NCI-H2107 (cell line): ENCODE measurements around the gene PDZK1.
"Not testable (repeated sequence)": the region's sequence is repeated elsewhere in the genome, so short reads cannot be mapped to it uniquely, and the experiment has no call there.

Experiments
- DNase-seq: peaks from one replicate; lab custom pipeline; 2025; lab: John Stamatoyannopoulos, UW

The PDZK1 gene

DNA sequence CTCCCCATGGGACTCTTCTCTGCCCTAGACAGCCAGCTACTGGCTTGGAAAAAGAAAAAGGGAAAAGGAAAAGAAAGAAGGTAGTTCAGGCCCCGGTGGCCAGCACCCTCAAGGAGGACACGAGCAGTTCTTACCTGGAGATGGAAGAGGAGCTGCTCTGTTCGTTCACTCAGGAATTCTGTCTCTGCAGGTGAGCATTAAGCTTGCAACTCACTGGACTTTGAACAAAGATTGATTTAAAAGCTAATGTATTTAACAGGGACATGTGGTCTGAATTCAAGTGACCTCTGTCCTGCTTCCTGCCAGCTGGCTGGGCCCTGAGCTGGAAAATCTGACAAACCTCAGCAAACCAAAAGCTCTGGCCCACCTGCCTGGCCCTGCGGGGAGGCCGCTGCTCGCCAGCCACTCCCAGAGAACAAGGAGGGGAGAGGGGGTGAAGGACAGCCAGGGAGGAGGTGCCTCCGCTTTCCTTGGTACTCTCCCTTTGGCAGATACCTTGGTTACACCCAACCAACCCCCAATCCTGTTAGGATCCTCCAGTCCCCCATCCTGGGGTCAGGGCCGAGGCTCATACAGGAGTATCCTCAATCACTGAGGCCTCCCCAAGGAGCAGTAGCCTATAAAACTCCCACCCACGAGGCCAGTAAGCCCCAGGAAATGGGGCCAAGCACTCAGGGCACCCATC lies at the start of gene PDZK1:
Gene PDZK1, minus strand, starts transcription at position 186 of the 685 bp plus-strand sequence. CDS start 19,347 bp downstream, outside the sequence.
- no peak for DNase-seq

DNA sequence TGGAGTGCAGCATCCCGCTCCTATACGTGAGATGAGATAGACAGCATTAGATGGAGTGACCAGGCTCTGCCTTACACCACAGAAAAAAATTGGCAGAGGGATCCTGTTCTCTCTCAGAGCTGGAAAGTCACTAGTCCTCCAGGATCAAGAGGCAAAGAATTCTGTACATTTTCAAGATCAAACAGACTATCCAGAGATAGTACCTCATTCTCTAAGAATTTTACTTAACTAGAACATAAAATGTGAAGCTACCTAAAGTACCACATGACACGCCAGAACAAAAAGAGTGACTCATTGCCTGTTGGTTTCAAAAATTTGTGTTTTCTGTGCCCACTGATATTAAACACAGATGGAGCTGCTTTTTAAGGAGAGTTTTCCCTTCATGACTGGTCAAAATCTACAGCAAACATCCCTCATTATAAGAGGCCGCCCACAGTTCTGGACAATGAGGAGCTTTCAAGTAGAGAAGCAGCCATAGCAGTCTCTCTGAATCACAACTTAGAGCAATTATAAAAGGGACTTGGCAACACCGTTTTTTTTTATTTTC lies 44.4 kb upstream of the PDZK1 start:
- no peak for DNase-seq

DNA sequence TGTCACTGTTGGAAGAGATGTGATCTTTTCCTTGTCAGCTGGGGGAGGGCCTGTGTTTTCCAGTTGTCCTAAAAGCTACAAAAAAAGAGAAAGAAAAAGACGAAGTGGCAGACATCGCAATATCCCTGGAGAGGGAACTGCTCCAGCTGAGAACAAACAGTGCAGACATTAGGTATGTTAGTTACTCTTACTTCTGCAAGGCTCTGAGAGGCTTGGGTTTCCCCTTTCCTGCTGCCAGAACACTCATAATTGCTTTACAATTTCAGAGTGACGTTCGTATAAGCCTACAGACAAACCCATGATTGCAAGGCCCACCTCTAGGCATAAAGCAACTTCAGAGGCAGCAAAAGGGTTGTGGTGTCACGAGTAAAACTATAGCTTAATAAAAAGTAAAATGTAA lies 43.3 kb upstream of the PDZK1 start:
- DNase-seq: no peak

DNA sequence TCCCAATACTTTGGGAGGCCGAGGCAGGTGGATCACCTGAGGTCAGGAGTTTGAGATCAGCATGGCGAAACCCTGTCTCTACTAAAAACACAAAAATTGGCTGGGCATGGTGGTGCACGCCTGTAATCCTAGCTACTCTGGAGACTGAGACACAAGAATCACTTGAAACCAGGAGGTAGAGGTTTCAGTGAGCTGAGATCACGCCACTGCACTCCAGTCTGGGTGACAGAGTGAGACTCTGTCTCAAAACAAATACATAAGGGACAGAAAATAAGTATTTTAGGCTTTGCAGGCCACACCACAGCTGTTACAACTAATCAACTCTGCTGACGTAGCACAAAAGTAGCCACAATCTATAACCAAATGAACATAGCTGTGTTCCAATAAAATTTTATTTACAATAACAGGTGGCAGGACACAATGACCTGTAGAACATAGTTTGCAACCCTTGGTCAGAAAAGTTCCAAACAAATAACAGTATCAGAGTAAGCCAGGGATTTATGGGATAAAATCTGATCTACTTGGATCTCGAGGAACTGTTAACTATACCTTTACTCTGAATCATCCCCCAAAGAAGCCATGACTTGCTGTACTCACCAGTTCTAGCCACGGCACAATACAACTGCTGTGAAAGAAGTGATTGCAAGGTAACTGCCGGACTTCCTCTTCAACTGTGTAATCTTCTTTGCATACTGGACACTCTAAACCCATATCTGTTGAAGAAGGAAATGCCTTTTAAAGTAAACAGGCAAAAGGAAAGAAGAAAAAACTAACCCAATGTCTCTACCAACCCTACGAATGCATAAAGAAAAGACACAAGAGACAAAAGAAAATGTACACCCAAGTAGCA lies 40.5 kb upstream of the PDZK1 start:
- no peak for DNase-seq

DNA sequence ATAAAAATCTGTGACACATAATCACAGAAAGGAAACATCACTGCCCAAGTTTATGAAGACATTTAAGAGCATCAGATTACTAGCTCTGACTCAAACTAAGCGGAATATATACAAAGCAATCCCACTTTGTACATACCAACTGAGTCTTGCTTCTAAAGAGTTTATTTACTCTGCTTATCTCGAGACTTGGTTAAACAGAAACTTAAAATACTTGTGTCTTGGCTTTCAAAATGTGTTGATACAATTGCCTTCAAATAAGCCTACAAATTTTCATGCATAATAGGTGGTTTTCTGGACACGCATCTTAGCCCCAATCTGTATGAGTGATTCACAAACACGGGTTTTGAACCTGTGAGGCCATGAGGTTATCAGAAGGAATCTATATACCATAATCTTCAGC lies 33.1 kb upstream of the PDZK1 start:
- DNase-seq: no peak

DNA sequence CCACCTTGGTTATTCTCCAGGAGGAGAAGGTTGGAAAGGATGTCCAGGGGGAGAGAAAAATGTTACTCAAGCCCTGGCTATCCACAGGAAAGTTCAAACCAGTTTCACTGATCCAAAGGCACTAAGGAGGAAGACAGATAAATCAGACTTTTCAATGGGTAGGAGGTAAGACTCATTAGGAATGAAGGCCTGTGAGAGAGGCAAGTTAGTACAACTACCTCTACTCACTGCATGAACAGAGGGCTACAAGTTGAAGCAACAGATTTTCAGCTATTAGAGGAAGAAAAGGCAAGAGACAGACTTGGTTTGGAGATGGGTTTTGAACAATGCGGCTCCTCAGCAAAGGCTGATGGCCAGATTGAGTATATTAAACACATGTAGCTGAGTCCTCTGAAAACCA lies 29.0 kb upstream of the PDZK1 start:
- DNase-seq: no peak

DNA sequence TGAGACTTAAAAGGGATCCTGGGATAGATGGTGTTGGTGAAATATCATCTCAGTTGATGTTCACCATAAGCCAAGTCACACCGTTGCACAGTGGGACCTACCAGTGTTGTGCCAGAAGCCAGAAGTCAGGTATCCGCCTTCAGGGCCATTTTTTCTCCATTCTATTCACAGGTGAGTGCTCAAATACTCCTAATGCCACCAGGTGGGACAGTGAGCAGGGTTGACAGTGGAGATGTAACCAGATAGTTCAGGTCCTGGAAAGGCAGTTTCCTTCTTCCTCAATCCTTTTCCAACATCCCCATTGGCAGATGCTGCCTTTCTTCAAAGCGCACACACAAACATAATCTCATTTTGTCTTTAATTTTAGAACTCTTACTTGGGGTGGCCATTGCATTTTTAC lies 23.7 kb upstream of the PDZK1 start:
- DNase-seq: no peak

DNA sequence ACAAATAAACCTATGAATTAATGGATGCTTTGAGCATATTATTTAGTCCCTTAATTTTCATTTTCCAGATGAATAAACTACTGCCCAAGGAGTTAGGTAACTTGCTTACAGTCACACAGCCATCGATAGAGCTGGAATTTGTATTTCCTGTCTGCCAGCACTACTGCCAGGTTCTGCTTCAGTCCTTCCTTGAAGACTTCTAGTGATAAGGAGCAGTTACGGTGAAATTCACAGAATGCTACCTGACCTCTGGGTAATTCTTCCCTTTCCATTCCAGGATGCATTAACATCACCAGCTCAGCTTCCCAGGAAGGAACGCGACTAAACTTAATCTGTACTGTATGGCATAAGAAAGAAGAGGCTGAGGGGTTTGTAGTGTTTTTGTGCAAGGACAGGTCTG lies 23.3 kb upstream of the PDZK1 start:
- DNase-seq: no peak

DNA sequence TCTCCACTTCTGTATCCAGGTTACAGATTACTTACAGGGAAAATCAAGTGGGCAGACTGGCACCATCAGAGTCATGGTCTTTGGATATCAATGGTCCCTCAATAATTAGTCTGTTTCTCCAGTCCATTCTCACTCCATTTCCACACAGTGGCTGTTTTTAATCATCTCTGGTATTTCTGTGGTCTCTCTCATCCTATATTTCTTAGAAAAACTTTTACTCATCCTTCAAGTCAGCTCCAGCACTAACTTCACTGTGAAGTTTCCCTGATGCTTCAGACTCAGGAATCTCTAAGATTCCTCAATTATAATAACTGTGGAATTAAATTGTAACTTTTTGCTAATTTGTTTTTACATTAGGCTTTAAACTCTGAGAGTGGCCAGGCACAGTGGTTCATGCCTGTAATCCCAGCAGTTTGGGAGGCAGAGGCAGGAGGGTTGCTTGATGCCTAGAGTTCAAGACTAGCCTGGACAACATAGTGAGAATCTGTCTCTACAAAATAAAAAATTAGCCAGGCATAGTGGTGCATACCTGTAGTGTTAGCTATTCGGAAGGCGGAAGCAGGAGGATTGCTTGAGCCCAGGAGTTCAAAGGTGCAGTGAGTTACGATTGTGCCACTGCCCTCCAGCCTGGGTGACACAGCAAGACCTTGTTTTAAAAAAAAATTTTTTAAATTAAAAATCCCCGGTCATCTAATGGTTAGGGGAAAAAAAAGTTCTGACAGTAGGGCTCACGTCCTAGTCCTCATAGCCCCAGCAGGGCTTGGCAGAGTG lies 22.7 kb upstream of the PDZK1 start:
- no peak for DNase-seq

DNA sequence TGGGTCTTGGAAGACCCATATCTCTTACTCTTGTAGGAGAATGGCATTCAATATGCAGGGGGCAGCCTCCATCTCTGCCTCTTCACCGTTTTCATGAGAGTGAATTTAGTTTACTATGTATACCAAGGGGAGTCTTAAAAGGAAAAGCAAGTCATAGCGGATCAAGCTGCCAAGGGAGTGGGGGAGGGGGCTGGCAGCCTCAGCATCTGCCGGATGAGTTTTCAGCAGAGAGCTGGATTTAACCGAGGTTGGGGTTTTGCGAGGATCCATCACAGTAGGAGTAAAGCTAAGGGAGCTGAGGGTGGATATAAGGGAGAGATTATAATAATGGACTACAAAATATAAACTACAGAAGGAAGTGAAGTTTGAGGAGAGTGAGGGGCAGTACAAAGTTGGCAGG lies 22.0 kb upstream of the PDZK1 start:
- no peak for DNase-seq

DNA sequence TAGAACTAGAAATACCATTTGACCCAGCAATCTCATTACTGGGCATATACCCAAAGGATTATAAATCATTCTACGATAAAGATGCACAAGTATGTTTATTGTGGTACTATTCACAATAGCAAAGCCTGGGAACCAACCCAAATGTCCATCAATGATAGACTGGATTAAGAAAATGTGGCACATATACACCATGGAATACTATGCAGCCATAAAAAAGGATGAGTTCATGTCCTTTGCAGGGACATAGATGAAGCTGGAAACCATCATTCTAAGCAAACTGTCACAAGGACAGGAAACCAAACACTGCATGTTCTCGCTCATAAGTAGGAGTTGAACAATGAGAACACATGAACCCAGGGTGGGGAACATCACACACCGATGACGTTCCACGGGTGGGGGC lies 19.0 kb upstream of the PDZK1 start:
- DNase-seq: not testable (repeated sequence)

DNA sequence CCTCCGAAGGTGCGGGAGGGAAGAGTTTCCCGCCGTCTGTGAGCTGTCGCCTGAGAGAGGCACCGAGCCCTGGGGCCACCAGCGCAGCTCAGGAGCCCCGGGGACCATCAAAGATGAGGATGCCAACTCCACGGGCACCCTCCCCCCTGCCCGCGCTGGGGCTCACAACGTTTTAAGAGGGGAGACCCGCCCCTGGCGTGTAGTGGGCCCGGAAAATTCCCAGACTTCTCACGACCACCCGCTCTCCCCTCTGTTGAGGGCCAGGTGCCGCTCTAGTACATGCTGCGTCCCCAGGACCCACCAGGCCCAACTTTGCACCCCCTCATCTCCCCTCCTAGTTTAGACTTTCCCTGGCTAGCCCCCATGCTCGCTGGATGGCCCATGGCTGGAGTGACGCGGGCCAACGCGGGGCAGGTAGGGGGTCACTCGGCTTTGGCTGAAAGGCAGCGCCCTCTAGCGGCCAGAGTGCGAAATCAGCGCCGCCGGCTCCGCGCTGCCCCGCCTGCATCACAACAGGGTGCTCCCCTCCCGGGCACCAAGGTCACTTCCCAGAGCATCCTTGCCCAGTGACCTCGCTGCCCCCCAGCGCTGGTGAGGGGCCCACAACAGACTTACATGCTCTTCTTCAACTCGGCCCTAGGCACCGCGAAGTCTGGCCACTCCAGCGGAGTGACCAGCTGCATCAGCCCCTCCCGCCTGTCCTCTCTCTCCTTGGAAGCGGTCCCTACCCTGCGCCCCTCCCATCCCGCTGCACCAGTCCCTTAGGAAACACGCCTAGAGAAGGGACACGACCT lies 13.9 kb upstream of the PDZK1 start:
- peak; percentile 21 for DNase-seq

DNA sequence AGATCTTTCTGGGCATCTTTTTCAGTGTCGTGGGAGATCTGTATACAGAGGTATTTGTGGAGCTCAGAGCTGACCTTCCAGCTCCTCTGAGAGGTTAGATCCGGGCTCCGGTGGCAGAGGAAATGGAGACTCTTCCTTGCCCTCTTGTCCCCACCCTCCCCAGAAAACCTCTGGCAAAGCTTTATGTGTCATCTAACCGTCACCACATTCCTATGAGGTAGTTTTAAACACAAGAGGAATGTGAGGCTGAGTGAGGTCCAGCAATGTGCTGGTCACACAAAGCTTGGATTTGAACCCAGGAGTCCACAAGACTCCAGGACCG lies 13.3 kb upstream of the PDZK1 start:
- no peak for DNase-seq

DNA sequence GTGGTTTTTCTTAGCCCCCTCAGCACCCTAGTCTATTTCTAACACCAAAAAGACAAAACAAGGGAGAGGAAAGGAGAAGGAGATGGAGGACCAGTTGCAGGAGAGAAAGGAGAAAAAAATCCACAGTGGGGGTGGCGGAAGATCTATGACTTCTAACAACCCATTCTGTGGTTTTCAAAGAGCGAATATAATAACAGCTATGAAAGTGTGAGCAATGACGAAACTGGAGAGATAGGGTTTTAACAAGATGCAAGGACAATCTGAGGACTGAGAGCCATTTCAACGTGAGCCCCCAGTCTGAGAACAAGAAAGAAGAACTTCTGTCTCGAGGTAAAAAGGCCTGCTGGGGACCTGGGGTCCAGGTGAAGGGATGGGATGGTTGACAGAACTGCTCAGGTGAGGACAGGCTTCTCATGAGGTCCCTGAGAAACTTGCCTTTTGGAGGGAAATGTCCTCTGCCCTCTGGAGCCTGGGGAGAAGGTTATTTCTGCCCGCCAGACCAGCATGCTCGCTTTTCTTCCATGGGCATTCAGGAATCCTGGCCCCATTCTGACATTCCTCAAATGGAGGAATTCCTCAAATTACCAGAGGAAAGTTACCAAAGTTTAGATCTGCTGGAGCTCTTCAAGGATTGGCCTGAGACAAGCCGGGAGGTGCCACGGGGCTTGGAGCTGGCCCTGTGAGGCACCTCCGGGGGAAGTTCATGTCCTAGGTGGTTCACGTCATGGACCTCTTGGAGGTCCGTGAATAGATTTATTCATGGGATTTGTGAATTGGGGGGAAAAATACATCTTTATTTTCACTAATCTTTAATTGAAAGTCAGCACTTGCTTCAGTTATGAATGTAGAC lies 12.3 kb upstream of the PDZK1 start, which contains the start of gene CD160:
Gene CD160, plus strand, starts transcription at position 270 of the 850 bp plus-strand sequence. CDS start 8,829 bp downstream, outside the sequence.
- DNase-seq: no peak

DNA sequence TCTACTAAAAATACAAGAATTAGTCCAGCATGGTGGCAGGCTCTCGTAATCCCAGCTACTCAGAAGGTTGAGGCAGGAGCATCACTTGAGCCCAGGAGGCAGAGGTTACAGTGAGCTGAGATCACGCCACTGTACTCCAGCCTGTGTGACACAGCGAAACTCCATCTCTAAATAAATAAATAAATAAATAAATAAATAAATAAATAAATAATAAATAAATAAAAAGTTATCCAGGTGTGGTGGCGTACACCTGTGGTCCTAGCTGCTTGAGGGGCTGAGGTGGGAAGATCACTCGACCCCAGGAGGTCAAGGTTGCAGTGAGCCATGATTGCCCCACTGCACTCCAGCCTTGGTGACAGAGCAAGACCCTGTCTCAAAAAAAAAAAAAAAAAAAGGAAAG lies 11.3 kb upstream of the PDZK1 start:
- DNase-seq: not testable (repeated sequence)

DNA sequence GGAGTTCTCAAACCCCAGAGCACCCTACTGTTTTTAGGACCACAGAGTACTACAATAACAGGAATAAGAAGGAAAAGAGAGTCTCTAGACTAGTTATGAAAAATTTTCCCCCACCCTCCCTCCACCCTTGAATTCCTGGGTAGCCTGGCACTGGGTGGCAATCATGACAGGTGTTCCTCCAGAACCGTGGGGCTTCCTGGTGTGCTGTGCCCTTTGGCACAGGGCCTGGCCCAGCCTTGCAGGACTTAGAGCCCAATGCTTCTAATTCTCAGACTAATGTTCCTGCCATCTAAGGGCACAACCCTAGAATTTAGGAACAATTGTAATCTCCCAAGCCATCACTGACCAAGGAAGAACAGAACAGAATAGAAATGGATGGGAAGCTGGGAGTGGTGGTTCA lies 10.7 kb upstream of the PDZK1 start:
- no peak for DNase-seq

DNA sequence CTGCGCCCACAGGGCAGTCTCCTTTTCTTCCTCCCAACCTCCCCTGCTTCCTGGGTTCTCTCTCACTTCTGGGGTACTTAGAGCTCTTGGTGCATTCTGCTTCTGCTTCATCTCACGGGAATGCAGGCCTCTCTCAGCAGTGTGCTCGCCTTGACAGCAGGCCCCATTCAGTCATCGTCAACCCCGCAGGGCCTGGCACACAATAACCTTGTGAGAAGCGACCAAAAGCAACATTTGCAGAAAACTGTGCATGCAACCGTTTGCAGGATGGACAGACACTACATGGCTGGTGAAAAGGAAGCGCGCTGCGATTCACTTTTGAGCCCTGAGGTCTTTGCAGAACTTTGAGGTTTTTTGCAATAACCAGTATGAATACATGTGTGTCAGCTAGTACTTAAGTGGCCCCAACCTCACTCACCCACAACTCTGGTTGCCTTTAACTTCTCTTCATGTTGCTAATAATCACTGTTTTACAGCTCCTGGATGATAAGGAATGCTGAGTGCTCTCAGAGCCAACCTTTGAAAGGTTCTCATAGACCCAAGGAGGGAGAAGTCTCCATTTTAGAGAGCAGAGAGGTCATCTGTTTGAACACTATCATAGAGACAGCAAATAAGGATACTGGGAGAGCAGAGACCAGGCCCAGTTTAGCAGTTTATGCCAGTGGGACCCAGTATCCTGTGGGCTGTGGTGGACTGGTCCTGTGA lies 9.6 kb upstream of the PDZK1 start:
- DNase-seq: no peak

DNA sequence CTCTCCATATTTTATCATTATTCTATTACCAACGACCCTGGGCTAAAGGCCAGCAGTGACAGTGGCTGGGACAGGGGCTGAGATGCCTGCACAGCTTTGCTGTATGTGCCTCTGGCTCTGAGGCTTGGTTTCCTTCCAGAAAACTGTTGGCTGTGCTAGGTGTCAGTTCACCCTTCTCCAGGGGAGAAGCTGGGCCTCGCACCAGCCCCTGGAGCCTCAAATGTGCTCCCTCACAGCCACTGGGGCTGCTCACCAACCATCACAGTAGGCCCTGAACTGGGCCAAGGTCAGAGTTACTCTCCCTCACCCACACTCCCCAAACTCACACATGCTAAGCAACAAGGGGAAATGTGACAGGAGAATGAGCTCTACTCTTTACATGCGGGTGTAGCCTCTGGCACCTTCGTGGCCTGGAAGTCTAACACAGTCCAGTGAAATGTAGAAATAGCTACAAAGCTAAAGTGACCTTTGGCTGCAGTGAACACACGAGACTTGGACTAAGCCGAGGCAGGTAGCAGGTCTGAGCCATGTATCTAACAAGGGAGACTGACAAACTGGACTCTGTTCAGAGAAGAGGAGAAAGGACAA lies 7.5 kb upstream of the PDZK1 start:
- no peak for DNase-seq

DNA sequence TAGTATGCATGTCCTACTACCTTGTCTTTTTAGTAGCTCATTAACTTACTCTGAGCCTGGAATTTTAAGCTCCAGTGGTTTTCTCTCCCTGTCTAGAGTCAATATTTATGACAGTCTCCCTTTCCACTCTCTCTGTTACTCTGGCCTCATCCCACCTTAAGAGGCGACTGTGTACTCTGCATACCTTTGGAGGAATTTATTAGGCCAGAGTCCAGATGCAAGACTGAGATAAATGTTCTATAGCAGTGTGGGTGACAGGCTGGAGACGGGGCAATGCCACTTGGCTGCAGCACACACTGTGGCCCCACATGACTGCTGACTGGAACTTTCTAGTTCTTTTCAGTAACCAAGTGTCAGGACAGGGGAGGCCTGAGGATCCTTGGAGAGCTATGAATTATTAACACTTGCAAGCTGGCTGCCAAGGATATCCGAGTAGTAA lies 4.1 kb upstream of the PDZK1 start:
- no peak for DNase-seq
